NB4 (cell line): ENCODE measurements around the gene GPR12.

Source experiments
- CTCF ChIP-seq: IDR thresholded peaks from one replicate; pipeline ENCODE4 v1.5.1; 2012; ENCODE audit warnings: low read depth, low read length
- MAX ChIP-seq: IDR thresholded peaks from 2 replicates; pipeline ENCODE4 v1.6.1; 2011; ENCODE audit warnings: low read depth, low read length
- POLR2A ChIP-seq: IDR thresholded peaks from 2 replicates; pipeline ENCODE4 v1.6.1; 2011; ENCODE audit warnings: mild to moderate bottlenecking; ENCODE audit not compliant: insufficient read length; ENCODE audit errors: extremely low read depth

DNA sequence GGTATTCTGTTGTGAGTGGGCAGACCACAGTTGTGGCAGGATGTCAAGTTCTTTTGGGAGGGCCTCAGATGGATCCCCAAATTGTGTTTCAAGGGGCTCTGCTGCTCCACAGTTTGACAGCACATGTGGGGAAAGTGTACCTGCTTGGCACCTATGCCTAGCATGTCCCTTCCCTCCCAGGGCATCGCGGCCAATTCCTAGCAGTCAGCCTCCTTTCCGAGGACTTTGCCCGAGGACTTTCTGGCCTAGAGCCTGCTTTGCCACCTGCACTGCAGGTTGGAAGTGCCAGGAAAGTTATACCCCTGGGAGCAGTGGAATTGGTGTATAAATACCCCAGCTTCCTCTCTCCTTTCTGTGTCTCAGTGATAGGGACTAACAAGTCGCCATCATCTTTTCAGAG lies 11.9 kb upstream of the GPR12 start:
- no peak for TF ChIP-seq POLR2A
- no peak for TF ChIP-seq CTCF
- TF ChIP-seq MAX, result no peak
